GM18505 (cell line): ENCODE results near the gene SLC35E4.
"Not testable (repeated sequence)": the region's sequence is repeated elsewhere in the genome, so short reads cannot be mapped to it uniquely, and the experiment has no call there.

Source experiments
- ATAC-seq: cut with Tn5 transposase; IDR thresholded peaks from one replicate; pipeline ENCODE4 v1.9.1; 2021; ENCODE audit not compliant: unreplicated experiment
- POLR2A ChIP-seq: IDR thresholded peaks from 4 replicates; pipeline ENCODE4 v1.6.1; 2011; ENCODE audit warnings: borderline replicate concordance; ENCODE audit not compliant: insufficient read depth, insufficient read length; ENCODE audit errors: extremely low read depth

The SLC35E4 gene

DNA sequence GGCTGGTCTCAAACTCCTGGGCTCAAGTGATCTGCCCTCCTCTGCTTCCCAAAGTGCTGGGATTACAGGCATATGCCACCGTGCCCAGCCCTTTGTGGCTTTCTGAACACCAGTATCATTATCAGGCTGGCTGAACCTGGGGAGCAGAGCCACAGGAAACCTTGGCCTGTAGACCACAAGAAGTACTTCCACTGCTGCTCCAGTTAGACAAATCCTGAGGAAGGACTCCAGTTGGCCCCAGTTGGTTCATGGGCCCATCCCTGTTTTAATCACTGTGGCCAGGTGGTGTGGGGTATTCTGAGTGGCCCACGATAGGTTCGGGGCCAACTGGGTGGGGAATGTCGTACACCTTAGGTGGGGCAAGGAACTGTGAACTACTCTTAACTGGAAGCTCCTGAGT is 37.6 kb downstream of the SLC35E4 start:
- TF ChIP-seq POLR2A: no peak
- ATAC-seq: no peak

DNA sequence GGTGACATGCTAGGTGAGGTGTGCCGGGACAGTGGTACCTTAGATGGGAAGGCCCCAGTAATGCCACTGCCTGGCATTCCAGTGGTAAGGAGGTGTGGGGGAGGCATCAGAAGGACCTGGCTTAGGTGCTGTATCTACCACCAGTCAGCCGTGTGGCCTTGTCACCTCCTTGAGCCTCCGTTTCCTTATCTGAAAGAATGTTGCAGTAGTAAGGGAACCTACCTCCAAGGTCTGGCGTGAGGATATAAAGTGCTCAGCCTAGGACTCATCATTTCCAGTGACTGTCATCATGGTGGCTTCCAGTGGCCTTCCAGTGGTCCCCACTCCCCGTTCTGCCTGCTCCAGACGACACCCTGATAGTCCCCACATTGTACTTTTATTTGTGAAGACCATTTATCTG is 38.9 kb downstream of the SLC35E4 start:
- ATAC-seq: no peak
- TF ChIP-seq POLR2A: no peak

DNA sequence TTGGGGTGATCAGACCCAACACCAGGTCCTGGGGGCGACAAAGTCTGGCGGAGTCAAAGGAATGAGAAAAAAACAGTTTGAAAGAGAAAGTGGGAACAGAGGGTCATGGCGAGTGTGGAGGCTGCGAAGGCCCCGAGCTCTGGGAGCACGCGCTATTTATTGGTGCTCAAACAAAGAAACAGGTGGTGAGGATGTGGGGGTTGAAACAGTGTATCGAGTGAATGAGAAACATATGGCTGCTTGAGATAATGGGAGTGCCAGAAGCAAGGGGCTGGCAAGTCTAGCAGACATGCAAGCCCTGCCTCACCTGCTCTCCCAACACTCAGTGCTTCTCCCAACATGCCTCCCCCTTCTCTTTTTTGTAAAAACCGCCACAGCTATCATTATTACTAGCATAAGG is 39.9 kb downstream of the SLC35E4 start:
- no peak for ATAC-seq

DNA sequence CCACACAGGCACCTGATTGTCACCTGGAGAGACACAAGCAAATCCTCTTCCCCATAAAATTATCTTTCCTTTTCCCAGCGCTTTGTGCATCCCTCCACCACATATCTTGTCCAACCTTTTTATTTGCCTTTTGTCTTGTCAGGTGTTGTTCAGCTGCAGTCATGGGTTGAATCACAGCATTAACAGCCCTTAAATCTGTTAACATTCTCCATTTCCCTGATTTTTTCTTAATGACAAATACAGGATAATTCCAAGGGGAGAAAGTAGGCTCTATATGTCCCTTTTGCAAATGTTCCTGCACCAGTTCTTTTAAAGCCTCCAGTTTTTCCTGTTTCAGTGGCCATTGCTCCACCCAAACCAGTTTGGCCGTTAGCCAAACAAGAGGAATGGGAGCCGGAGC is 41.0 kb downstream of the SLC35E4 start:
- ATAC-seq: not testable (repeated sequence)

More for the DNA sequence above, 39.9 kb downstream of the SLC35E4 start:
- TF ChIP-seq POLR2A: no peak

GRCh38 chr22:30679895-30680690 is 44.5 kb downstream of the SLC35E4 start:
- not testable (repeated sequence) for ATAC-seq

DNA sequence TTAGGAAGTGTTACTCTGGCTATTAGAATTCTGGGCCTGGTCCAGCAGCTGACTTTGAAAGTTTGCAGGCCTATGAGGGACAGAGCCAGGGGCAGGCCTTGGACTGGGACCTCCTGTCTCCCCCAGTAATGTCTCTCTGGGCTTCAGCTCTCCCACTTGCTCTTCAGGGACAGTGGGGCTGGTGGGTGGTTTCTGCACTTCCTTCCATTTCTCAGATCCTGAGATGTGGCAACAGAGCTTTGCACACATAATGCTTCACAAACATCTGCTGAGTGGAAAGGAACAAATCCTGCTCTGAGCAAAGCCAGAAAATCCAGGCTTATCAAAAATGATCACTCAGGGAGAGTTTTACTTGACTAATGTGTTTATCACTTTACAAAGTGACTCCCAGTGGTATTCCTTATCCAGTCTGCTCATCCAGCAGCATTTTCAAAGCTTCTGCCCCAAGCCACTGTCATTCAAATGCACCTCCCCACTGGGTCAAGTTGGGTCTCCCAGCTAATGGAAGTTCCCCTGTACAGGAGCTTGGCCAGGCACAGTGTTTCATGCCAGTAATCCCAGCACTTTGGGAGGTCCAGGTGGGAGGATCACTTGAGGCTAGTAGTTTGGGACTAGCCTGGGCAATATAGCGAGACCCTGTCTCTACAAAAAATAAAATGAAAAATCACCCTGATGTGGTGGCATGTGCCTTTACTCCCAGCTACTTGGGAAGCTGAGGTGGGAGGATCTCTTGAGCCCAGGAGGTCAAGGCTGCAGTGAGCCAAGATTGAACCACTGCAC is 45.6 kb downstream of the SLC35E4 start:
- no peak for TF ChIP-seq POLR2A
- no peak for ATAC-seq

DNA sequence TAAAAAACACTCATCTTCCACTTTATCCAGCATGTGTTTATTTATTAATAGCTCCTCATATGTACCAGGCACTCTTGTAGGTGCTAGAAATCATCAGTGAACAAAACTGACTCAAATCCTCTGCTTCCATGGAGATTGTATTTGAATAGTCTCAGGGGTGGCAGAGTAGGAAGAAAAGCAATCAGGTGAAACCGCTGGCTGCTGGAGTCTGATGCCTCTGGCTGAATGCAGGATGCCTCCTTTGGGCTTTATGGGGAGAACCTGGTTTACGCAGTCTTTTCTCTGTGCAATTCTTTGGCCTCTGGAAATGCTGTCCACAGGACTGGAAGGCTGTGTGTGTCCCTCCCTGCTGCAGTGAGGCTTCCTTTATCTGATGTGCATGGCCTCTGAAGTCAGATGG is 46.2 kb downstream of the SLC35E4 start:
- ATAC-seq: no peak

DNA sequence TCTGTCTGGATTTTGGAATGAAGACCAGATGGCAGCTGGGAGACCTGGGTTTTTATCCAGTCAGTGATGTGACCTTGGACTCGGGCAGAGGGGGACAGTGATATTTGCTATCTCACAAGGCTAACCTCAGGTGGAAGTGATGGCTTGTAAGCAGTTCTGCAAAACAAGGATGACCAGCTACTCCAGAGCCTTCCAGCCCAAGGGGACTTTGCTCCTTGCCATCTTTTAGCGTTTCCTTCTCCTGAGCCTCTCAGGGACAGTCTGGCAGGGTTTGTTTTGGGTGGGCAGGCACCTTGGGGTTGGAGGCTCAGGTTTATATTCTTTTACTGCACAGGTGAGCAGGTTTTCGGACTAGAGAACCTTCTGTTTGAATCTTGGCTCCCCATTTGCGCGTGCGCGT is 49.6 kb downstream of the SLC35E4 start:
- no peak for ATAC-seq
- no peak for TF ChIP-seq POLR2A

More for the DNA sequence above, 46.2 kb downstream of the SLC35E4 start:
- TF ChIP-seq POLR2A: no peak

DNA sequence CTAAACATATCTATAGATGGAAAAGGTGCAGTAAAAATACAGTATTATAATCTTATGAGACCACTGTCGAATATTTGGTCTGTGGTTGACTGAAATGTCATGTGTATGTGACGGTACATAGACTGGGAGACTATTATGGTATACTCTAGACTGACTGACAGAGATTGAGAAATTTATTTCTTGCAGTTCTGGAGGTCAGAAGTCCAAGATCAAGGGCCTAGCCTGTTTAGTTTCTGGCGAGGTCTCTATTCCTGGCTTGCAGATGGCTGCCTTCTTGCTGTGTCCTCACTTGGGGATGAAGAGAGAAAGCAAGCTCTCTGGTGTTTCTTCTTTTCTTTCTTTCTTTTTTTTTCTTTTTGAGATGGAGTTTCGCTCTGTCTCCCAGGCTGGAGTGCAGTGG is 51.8 kb downstream of the SLC35E4 start:
- no peak for ATAC-seq
- TF ChIP-seq POLR2A: no peak

- ATAC-seq: no peak
- TF ChIP-seq POLR2A: no peak
Measured at GRCh38 chr22:30689622-30690021, 54.0 kb downstream of the SLC35E4 start.

DNA sequence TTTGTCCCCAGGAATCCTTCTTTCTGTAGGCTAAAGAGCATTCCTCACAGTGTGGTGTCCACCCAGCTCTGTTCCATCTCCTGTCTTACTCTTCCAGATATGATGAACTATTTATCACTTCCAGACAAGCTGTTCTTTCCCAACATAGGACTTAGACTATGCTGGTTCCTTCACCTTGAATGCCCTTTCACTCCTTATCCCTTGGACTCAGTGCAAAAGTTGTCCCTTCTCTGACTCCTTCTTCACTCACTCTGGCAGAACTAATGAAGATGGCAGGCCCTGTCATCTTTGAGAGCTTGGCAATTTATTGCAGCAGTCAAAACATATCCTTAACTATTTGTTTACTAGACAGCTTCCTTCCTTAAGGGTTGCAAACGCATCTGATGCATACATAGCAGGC is 55.6 kb downstream of the SLC35E4 start:
- no peak for TF ChIP-seq POLR2A

GRCh38 chr22:30694171-30694639 is 58.6 kb downstream of the SLC35E4 start:
- TF ChIP-seq POLR2A: no peak
- ATAC-seq: peak; percentile 50

More for the DNA sequence above, 55.6 kb downstream of the SLC35E4 start:
- no peak for ATAC-seq

DNA sequence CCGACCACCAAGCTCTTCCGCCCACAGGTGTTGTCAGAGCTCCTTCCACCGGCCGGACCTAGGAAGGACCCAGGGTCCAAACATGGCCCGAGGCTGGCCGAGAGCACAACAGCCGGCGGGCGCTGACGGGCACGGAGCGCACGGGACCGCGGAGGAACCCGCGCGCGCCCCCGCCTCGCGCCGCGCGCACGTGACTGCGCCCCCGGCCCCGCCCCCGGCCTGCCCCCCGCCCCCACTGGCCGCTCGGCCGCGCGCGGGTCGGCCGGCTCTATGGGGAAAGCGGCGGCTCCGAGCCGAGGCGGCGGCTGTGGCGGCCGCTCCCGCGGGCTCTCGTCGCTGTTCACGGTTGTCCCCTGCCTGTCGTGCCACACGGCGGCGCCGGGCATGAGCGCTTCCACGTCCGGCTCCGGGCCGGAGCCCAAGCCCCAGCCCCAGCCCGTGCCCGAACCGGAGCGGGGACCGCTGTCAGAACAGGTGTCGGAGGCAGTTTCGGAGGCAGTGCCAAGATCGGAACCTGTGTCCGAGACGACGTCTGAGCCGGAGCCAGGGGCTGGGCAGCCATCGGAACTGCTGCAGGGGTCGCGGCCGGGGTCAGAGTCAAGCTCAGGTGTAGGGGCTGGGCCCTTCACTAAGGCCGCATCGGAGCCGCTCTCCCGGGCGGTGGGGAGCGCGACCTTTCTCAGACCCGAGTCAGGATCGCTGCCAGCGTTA is 59.2 kb downstream of the SLC35E4 start, which contains the start of gene OSBP2:
Gene OSBP2 (plus strand): TSS at position 235 of the 711 bp plus-strand sequence. CDS start 36 bp downstream, at position 271.
- TF ChIP-seq POLR2A: no peak
- ATAC-seq: peak; percentile 43
